ENCODE results near the gene LRRC3C. TPM values are rescaled to one million over a fixed set of nuclear protein-coding genes. Genes with fewer than 3 reads are reported as not detected.

The LRRC3C gene
- polyA plus RNA-seq, 5 donors: 0.18 to 0.20 TPM; not detected in 3

DNA sequence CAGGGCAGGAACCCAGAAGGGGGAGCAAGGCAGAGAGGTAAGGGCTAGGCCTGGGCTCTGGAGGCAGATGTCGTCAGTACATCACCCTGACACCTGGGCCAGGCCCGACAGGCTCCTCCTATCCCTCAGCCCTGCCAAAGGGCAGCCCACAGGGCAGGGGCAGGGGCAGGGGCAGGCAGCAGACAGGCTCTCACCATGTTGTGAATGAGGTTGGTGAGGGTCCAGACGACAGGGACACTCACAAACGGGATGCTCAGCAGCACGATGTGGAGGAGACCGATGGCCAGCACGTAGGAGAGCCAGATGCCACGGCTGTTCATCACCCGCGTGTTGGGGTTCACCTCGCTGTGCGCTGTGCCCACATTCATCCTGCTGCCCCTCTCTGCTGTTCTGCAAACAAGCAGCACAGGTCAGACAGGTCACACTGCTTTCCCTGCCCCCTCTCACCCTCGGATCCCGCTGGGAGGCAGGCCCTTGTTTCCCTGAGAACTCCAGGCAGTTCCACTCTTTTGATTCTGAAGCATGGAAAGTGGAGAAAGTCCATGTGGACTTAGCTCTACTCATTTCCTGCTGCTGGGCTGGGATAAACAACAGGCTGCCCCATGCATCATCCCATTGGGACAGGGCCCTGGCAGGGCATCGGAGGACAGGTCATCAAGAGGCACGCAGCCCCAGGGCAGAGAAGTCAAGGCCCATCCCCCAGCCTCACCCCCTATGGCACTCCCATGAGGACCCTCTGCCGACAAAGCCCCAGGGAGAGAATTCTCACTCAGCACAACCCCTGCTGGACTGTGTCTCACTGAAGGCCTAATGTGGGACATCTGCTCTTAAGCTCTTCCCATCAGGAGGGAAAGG is 3.5 kb upstream of the LRRC3C start:
- no peak for DNase-seq

DNA sequence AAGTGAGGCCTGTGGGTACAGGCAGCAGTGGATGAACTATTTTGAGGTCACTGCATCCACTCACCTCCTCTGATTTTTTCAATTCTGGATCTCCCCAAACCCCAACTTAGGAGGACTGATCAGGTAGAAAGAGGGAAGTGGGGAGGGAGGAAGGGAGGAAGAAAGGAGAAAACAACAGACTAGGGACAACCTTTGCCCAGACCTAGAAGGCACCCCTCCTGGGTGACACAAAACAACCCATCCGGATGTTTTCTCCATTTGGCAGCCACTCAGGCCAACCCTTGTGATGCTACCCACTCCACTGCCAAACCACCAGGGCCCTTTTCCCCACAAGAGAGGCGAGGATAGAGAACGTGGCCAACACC is 2.9 kb upstream of the LRRC3C start:
- no peak for DNase-seq

DNA sequence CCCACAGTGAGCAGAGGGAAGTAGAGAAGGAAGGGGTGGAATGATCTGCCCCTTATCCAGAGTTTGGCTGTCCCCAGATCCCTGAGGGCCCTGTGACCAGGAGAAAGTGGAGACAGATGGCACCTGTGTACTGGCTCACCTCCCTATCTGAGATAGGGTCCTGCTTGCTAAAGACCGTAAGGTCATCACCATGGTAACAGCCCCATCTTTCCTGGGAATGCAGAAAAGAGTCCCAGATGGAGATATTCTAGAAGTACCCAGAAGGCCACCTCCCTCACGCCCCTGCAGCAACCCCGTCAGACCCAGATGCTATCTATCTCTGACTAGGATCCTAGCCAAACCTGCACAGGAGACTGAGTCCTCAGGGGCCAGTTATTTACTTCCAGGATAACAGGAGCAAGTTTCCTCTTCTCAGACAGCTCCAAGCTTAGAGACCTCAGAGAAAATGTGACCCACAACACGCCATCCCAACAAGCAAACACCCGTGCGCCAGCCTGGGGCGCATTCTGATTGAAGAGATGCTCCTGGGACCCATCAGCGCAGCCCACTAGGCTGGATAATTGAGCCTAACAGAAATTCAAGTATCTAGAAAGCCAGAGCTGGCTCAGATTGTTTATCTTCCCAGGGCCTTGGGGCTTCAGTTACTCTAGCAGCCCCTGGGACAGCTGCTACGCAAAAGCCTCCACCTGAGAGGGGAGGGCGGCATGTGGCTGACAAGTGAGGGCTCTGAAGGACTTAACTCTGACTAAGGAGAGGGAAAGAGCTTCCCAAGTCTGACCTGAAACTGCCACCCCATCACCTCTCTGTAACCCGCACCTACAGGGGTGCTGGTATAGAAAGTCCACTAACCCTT is 2.0 kb upstream of the LRRC3C start:
- DNase-seq: no peak

DNA sequence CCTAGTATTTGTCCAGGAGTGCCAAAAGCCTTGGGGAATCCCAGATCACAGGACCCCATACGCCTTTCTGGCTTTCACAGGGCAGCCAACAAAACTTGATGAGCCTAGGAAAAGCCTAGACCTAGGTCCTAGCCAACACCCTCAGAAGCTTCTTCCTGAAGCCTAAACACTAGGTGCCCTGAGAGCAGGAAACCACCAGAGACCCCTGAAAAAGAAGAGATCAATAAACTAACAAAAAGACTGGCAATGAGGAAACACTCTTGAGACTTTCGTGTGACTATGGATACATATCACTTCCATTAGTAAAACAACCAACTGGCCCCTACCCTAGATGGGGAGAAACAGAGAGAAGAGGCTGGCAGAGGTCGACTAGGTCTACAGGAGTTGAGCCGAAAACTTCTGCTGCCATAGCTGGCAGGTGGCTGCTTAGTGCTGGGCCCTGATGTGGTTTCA is 1.4 kb upstream of the LRRC3C start:
- DNase-seq: no peak

DNA sequence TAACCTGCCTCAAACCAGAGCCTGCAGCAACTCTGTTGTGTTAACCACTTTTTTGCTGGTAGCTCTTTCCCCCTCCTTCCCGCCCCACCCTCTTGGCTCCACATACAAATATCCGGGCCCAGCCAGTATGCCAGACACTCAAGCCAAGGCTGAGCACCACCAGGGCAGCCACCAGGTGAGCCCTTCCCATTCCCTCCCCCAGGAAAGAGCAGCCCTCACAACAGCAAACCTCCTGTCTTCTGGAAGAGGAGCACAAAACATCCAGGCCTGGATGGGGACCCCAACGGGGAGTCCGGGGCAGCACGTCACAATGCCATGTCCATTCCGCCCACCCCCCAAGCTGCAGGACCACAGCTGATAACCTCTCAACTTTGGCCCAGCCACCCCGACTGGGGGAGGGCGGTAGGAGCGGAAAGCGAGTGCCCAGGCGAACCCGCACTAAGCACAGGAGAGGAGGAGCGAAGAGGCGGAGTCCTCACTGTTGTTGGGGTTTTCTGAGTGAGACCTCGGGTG is 888 bp upstream of the LRRC3C start:
- peak; percentile 35 to 38 for DNase-seq

DNA sequence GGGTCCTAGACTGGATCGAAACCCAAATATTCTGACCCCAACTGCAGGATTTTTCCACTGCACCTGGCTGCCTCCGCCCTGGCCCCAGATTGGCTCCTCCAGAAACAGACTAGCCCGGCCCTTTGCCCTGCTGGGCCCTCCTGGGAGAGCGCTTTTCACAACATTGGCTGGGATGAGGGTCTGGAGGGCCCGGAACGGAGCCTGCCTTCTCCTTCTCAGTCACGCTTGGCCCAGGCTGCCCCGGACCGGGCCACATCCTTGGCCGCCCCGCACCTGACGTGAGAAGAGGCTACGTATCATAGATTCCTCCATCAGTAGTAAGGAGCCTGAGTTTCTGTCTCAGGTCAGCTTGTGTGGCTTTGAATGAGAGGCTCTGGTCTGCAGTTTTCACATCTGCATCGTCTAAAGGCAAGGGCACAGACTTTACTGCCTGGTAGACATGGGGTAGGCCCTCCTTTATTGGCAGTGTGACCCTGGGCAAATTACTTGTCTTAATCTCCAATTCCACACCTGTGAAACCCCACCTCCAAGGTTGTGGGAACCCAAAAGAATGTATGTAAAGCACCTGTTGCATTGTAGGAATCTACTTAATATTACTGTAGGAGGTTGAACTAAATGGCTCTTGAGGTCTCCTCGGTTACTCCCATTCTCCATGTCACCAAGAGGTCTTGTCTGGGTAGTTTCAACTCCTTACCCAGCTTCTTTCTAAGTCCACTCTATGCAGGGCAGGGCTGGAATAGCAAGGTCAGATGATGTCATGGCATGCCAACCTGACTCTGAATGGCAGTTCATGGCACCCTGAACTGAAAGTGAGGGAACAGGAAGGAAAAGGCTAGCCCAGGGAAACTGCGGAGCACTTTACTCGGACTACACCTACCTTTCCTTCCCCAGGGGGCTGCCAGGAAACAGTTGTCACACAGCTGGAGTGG is 661 bp downstream of the LRRC3C start:
- DNase-seq: peak; percentile 23

DNA sequence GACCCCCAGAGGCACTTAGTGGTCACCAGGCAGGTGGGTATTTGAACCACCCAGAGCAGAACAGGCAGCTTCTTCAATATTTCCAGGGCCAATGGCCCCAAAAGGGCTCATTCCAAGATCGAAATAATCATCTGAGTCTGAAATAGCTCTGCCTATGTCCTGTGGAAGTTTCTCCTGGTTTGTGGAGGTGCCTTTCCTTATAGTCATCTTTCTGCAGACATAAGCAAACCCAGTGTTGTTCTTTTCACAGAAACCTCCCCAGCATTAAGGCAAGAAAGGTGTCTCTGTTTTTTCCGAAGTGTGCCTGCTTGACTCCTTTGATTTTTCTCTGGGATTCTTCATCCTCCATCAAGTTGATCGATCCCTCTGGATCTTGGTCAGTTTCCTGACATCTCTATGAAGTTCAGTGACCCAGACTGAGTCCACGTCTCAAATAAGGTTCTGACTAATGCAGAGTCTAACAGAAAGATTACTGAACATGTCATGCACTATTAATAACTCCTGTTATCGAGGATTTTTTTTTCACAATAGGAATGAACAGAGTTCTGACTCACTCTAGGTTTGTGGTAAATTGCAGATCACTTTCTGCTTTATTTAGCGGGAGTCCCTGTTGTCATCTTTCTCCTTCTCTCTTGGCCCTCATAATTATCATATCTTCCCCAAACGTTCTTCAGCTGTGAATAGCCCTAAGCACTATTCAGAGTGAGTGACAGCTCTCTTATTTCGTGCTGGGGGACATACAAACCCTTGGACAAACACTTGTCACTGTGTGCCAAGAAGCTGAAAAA is 1.5 kb downstream of the LRRC3C start:
- DNase-seq: no peak

DNA sequence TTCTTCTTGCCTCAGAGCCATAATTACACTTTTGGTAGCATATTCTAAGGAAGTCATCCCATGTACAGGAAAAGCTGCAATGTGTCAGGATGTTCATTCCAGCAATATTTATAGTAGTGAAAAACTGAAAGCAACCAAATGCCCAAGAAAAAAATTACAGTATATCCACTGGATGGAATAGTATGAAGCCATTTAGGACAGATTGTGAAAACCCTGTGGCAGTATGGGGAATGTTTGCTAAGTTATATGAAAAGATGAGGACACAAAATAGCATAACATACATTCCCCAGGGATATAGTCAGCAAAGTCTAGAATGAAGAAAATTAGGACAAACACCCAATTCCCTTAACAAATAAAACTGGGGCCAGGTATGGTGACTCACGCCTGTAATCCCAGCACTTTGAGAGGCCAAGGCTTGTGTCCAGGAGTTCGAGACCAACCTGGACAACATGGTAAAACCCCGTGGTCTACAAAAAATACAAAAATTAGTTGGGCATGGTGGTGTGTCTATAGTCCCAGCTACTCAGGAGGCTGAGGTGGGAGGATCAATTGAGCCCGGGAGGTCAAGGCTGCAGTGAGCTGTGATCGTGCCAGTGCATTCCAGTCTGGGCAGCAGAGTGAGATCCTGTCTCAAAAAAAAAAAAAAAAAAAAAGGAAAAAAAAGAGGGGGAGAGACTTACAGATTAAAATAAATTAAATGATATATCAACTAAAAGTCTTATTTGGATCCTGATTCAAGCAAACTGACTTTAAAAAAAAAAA is 2.3 kb downstream of the LRRC3C start:
- DNase-seq: no peak

DNA sequence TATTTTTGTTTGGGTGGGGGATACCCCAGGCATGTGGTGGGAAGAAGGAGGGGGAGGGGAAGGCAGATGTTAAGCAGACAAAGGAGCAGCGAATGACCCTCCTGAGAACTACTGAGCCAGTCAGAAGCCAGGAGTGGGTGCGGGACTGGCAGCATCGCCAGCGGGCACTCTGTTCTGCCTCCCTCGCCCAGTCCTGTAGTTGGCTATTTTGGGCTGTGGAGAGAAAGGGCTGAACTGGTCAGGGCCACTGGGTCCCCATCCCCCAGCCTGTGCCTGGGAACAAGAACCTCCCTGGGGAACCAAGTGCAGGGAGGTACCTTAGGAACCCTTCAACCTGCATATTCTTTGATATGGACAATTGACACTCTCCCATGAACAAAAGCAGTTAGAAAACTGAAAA is 6.4 kb downstream of the LRRC3C start:
- DNase-seq: no peak

DNA sequence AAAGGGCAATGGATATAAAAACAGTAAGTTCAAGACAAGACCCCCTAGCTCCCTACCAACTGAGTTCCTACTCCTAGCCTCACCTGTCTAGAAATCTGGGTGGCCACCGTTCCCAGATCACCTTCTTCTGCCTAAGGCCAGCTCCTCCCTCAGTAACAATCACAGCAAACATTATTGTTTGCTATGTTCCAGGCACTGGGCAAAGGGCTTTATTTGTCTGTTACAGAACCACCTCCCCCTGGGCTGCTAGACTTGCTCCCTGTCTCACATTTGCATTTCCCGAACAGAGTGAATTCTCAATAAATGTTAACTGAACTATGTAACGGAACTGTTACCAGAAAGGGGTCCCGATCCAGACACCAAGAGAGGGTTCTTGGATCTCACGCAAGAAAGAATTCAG is 6.8 kb downstream of the LRRC3C start:
- no peak for DNase-seq

DNA sequence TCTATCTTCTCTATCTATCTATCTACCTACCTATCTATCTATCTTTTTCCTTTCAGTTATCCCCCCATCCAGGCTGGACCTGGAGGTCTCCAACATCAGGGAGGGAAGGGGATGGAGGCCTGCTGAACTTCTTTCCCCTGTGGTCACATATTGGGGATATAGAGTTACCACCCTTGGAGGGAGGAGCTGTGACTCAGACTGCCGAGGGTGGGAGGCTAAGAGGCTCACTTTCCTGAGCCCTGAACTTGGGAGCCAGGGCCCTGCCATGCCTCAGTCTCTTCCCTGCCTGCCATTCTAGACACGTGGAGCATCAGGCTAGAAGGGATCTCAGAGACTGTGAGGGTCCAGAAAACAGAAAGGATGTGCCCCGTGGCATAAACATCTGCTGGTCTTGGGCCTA is 8.4 kb downstream of the LRRC3C start:
- no peak for DNase-seq

DNA sequence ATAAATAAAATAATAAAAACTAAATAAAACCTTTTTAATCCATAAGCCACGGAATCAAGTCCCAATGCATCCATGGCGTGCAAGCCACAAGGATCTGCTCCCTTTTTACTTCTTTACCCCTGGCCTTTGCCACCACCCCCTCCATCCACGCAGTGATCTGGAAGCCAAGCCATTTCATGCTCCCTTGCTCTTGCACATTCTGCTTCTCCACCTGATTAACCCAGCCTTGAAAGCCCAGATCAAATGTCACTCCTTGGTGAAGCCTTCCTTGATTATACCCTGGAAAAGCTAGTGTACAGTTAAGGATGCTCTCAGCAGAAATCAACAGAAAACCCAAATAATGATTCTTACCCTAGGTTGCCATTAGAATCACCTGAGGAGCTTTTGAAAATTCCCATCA is 9.9 kb downstream of the LRRC3C start:
- no peak for DNase-seq

DNA sequence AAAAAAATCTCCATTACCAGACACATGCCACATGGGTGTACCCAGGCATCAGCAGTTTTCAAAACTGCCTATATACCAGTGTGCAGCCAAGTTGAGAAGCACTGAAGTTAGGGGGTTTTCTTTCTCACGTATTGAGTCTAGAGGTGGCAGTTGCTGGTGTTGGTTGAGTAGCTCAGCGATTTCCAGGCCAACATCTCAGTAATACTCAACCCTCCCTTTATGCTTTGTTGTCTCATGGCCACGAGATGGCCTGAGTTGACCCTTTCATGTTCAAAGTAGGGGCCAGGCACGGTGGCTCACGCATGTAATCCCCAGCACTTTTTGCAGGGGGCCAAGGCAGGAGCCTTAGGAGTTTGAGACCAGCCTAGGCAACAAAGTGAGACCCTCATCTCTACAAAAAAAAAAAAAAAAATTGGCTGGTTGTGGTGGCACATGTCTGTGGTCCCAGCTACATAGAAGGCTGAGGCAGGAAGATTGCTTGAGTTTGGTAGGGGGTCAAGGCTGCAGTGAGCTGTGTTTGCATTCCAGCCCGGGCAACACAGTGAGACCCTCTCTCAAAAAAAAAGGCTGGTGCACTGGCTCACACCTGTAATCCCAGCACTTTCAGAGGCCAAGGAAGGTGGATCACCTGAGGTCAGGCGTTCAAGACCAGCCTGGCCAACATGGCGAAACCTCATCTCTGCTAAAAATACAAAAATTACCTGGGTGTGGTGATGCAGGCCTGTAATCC is 10.8 kb downstream of the LRRC3C start:
- DNase-seq: no peak

DNA sequence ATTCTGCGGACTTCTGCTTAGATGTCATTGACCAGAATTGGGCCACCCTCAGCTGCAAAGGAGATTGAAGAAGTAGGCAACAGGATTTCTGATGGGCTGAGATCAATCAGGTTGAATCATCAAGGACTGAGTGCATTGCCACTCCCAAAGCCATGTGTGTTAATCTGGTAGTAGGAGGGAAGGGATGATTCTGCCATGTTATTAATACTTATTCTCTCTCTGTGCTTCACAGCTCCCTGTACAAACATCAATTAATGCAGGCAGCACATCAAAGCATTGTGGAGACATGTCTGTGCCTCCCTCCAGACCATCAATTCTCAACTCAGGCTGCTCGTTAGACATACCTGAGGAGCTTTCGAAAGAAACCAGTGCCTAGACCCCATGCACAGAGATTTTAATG is 11.6 kb downstream of the LRRC3C start:
- DNase-seq: no peak

DNA sequence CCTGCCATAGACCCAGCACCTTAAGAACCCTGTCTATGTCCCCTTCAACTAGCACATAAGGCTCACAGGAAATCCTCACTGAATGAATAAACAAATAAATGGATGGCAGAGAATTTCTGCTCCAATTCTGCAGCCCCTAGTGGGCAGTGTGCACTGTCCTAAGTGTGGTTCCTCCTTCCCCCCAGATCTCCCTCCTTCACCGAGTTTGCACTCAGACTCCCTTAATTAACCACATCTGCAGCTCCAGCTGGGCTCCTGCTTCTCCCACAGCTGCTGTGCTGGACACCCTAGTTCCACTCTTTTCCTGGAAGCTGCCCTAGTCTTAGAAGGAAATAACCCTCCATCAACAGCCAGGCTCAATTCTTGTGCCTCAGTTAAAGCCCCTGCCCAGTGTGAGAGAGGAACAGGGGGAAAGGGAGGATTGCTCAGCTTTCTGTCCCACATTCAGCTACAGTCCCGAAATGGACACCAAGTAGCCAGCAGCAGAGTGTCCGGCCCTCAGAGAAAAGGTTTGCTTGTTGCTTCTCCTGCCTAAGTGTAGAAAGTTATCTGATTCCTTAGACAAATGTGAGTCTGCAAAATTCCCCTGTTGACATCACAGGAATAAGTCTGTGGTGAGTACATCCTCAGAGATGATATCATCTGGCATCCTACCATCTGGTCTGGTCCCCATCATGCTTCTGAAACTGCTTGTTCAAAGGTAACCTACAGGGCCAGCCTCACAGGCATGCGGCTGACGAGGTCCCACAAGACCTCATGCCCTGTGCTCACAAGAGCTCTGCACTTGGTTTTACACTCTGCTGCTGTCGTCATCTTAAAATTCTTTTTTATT is 12.3 kb downstream of the LRRC3C start:
- DNase-seq: peak; percentile 28 to 42

DNA sequence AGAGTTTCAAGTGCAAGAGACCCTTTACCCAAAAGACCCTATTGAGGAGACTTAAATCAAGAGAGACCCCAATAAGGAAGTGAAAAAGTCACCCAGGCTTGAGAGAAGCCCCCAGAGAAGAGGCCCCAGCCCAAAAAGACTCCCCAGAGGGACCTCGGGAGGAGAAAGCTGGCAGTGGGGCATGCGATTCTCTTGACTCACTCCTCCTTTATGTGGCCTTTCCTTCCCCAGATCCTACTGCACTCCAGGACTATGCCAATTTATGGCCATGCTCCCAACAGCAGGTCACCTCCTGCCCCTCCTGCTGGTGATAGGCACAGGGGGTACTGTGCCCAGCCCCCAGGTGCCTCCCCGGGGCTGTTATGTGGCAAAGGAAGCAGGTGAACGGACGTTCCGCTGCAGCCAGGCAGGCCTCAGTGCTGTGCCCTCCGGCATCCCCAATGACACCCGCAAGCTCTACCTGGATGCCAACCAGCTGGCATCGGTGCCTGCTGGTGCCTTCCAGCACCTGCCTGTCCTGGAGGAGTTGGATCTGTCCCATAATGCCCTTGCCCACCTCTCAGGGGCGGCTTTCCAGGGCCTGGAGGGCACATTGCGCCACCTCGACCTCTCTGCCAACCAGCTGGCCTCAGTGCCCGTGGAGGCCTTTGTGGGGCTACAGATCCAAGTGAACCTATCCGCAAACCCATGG is 16.3 kb downstream of the LRRC3C start:
- DNase-seq: no peak

DNA sequence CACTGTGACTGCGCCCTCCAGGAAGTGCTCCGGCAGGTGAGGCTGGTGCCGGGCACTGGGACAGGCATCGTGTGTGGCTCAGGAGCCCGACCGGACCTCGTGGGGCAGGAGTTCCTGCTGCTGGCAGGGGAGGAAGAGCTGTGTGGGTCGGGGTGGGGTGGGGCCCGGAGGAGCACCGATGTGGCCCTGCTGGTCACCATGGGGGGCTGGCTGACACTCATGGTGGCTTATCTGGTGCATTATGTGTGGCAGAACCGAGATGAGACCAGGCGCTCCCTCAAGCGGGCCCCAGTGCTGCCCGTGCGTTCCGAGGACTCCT is 16.8 kb downstream of the LRRC3C start:
- DNase-seq: no peak
